HG02981 (cell line): Measurements from ENCODE around the gene FAM89A.

Source experiments
- ATAC-seq: cut with Tn5 transposase; IDR thresholded peaks from one replicate; pipeline ENCODE4 v1.9.1; 2021; ENCODE audit warnings: mild to moderate bottlenecking, moderate library complexity; ENCODE audit not compliant: unreplicated experiment

The FAM89A gene

GRCh38 chr1:230972855-230973271, 67.2 kb downstream of the FAM89A start:
- peak; percentile 86 for ATAC-seq

- no peak for ATAC-seq
These were observed 68.3 kb downstream of the FAM89A start for GRCh38 chr1:230971771-230972170.

GRCh38 chr1:230970432-230970831, 69.6 kb downstream of the FAM89A start:
- ATAC-seq, result no peak
